ENCODE data around the gene TCTN2. TPM values are rescaled to one million over a fixed set of nuclear protein-coding genes. Genes with fewer than 3 reads are reported as not detected.

Gene TCTN2
- total and polyA plus RNA-seq, 2 donors from 2014 or later, result 12.5 to 31.6 TPM

DNA sequence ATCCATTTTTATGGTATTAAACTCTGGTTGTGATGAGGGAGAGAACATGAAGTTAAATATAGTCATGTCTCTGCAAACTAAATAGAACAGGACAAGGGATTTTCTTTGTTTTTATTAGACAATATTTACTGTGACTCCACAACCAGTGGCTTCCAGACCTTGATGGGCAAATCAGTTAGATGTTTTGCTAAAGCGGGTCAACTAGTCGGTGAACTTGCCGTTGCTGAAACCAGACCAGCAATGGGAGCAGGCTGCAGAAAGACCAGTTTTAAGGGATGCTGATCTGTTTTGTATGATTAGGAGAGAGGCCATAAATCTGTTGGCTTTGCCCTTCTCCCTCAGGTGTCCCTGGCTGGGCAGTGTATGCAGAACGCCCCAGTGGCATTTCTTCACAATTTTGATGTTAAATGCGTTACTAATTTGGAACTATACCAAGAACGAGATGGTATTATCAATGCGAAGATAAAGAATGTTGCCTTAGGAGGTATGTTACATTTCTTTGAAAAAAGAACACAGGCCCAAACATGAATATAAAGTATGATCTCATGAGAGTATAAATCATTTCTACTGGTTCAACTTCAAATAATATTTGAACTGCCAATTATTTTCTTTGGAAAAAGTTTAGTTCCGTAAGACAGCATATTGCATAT lies 19.4 kb downstream of the TCTN2 start:
- DNase-seq, result no peak
- no peak overlapping the region for H3K27ac ChIP-seq (ENCODE audit: low read depth in 2 of 2, low read length in 2 of 2)
- intact Hi-C loops (cut with DNase I), result no loop called here
- no peak overlapping the region for H3K9ac ChIP-seq (ENCODE audit: low read length in 3 of 3)
- no peaks in the 10 kb centered on the region for H3K4me1 ChIP-seq (ENCODE audit: control insufficient read depth in 2 of 3, insufficient read depth in 2 of 3, low read depth in 1 of 3, low read length in 3 of 3)
- FAIRE-seq, result no peak
- TF ChIP-seq, protein P1, sequence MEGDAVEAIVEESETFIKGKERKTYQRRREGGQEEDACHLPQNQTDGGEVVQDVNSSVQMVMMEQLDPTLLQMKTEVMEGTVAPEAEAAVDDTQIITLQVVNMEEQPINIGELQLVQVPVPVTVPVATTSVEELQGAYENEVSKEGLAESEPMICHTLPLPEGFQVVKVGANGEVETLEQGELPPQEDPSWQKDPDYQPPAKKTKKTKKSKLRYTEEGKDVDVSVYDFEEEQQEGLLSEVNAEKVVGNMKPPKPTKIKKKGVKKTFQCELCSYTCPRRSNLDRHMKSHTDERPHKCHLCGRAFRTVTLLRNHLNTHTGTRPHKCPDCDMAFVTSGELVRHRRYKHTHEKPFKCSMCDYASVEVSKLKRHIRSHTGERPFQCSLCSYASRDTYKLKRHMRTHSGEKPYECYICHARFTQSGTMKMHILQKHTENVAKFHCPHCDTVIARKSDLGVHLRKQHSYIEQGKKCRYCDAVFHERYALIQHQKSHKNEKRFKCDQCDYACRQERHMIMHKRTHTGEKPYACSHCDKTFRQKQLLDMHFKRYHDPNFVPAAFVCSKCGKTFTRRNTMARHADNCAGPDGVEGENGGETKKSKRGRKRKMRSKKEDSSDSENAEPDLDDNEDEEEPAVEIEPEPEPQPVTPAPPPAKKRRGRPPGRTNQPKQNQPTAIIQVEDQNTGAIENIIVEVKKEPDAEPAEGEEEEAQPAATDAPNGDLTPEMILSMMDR (IDR thresholded peaks at IDR 0.05; ENCODE audit: borderline replicate concordance, extremely low read depth, insufficient read depth), result no peak
- H3K36me3 ChIP-seq (ENCODE audit: control insufficient read depth in 2 of 3, insufficient read depth in 3 of 3, low read length in 3 of 3), result peaks cover 0 to 15% (median 8%) of the 10 kb centered on the region in 3 donors
- no peak overlapping the region for H3K4me3 ChIP-seq (ENCODE audit: low read length in 3 of 3)
- no peaks in the 10 kb centered on the region for H3K9me3 ChIP-seq (ENCODE audit: control insufficient read depth in 2 of 3, insufficient read depth in 1 of 3, low read length in 3 of 3)
- no peaks in the 10 kb centered on the region for H3K27me3 ChIP-seq (ENCODE audit: control insufficient read depth, insufficient read depth, low read length)

DNA sequence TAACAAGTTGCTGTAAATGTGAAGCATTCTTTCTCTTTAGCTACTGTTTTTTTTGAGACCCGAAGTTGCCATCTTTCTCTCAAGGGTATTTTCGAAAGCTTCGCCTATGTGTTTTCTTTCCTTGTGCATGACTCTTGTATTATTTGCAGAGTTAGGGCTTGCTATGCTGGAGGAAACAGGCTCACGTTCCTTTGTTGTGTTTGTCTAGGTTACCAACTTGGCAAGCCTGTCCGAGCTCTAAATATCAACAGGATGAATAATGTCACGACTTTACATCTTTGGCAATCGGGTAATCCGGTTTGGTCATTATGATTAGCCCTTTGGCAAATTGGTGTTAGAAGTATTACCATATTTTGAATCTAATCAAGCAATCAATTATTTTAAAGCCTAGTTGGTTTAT lies 25.3 kb downstream of the TCTN2 start:
- no peak overlapping the region for H3K27ac ChIP-seq (ENCODE audit: low read depth in 2 of 2, low read length in 2 of 2)
- H3K4me1 ChIP-seq (ENCODE audit: control insufficient read depth in 2 of 3, insufficient read depth in 2 of 3, low read depth in 1 of 3, low read length in 3 of 3), result no peaks in the 10 kb centered on the region
- DNase-seq (no peak), FAIRE-seq (no peak)
- H3K27me3 ChIP-seq (ENCODE audit: control insufficient read depth, insufficient read depth, low read length), result no peaks in the 10 kb centered on the region
- peaks cover 6 to 41% (median 8%) of the 10 kb centered on the region in 3 donors for H3K36me3 ChIP-seq (ENCODE audit: control insufficient read depth in 2 of 3, insufficient read depth in 3 of 3, low read length in 3 of 3)
- intact Hi-C loops (cut with DNase I), result no loop called here
- TF ChIP-seq, protein P1 (IDR thresholded peaks at IDR 0.05; ENCODE audit: borderline replicate concordance, extremely low read depth, insufficient read depth), result no peak
- H3K4me3 ChIP-seq (ENCODE audit: low read length in 3 of 3), result no peak overlapping the region
- H3K9me3 ChIP-seq (ENCODE audit: control insufficient read depth in 2 of 3, insufficient read depth in 1 of 3, low read length in 3 of 3), result no peaks in the 10 kb centered on the region
- H3K9ac ChIP-seq (ENCODE audit: low read length in 3 of 3), result no peak overlapping the region

DNA sequence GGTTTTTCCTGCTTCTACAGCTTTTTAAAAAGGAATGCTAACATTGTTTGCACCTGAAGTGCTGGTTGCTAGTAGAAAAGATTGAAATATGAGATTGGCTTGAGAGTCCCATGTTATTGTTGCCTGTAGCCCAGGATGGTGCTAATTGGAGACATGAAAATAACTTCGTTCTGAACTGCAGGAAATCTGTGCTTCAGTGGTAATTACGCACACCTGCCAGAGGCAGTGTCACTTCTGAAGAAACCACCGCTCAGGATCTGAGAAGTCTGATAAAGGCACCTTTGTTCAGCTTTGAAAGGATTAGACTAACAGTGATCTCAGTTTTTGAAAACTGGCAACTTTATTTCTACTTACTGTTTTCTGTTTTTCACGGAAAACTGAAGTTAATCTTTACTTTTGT lies 25.7 kb downstream of the TCTN2 start:
- Histone ChIP-seq H3K4me3 (ENCODE audit: low read length in 3 of 3) (no peak overlapping the region), H3K27ac (ENCODE audit: low read depth in 2 of 2, low read length in 2 of 2) (no peak overlapping the region), H3K4me1 (ENCODE audit: control insufficient read depth in 2 of 3, insufficient read depth in 2 of 3, low read depth in 1 of 3, low read length in 3 of 3) (no peaks in the 10 kb centered on the region), H3K36me3 (ENCODE audit: control insufficient read depth in 2 of 3, insufficient read depth in 3 of 3, low read length in 3 of 3) (peaks cover 6 to 41% (median 8%) of the 10 kb centered on the region in 3 donors), H3K9me3 (ENCODE audit: control insufficient read depth in 2 of 3, insufficient read depth in 1 of 3, low read length in 3 of 3) (no peaks in the 10 kb centered on the region), H3K9ac (ENCODE audit: low read length in 3 of 3) (no peak overlapping the region), H3K27me3 (ENCODE audit: control insufficient read depth, insufficient read depth, low read length) (no peaks in the 10 kb centered on the region)
- TF ChIP-seq, protein P1 (IDR thresholded peaks at IDR 0.05; ENCODE audit: borderline replicate concordance, extremely low read depth, insufficient read depth), result no peak
- DNase-seq (no peak), FAIRE-seq (no peak)
- intact Hi-C loops (cut with DNase I), result no loop called here

DNA sequence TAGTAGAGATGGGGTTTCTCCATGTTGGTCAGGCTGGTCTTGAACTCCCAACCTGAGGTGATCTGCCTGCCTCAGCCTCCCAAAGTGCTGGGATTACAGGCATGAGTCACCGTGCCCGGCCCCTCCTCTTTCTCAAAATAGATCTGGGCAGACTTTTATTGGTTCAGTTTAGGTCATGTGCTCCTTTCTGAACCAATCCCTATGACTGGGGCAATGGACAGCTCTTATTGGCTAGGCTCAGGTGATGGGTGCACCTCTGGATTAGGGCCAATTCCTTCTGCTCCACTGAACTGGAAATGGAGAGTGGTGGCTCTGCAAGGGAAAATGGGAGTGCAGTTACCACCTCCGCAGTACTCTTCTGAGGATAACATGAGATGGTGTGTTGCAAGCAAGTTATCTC lies 35.0 kb downstream of the TCTN2 start:
- Histone ChIP-seq H3K27me3 (ENCODE audit: control insufficient read depth, insufficient read depth, low read length) (no peaks in the 10 kb centered on the region), H3K9ac (ENCODE audit: low read length in 3 of 3) (no peak overlapping the region), H3K27ac (ENCODE audit: low read depth in 2 of 2, low read length in 2 of 2) (no peak overlapping the region), H3K9me3 (ENCODE audit: control insufficient read depth in 2 of 3, insufficient read depth in 1 of 3, low read length in 3 of 3) (no peaks in the 10 kb centered on the region), H3K36me3 (ENCODE audit: control insufficient read depth in 2 of 3, insufficient read depth in 3 of 3, low read length in 3 of 3) (peaks cover 0 to 15% (median 8%) of the 10 kb centered on the region in 3 donors), H3K4me3 (ENCODE audit: low read length in 3 of 3) (no peak overlapping the region), H3K4me1 (ENCODE audit: control insufficient read depth in 2 of 3, insufficient read depth in 2 of 3, low read depth in 1 of 3, low read length in 3 of 3) (no peaks in the 10 kb centered on the region)
- no peak for DNase-seq
- TF ChIP-seq, protein P1 (IDR thresholded peaks at IDR 0.05; ENCODE audit: borderline replicate concordance, extremely low read depth, insufficient read depth), result no peak
- intact Hi-C loops (cut with DNase I), result no loop called here
- FAIRE-seq, result no peak

Data from kidney (tissue), 14 donors.